SK-N-DZ (cell line): ENCODE measurements around the gene GRK2.
A peak's percentile ranks its signal among the peaks of the same experiment; 100 is the strongest.
"Not testable (repeated sequence)": the region's sequence is repeated elsewhere in the genome, so short reads cannot be mapped to it uniquely, and the experiment has no call there.

Experiments
- DNase-seq: peaks from one replicate; pipeline ENCODE4 v3.0.0-alpha.2; 2015; ENCODE audit warnings: low spot score

Gene GRK2

DNA sequence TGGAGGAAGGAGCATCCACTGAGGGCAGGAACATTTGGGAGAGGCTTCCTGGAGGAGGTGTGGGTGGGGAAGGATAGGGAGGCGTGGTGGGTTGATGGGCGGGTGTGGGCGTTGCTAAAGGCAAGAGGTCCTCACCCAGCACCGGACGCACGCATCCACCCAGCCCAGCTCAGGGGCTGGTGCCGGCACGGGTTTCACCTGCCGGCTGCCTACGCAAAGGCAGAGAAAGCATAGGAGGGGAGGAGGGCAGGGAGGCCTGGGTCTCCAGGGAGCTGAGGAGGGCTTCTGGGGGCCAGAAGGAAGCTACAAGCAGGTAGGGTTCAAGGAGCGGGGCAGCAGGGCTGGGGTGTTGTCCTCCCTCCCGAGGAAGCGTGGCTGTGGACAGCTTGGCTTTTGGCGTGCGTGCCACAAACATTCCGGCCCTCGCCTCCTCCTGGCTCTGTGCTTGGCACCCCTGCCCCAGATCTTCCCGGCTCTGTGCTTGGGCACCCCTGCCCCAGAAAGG is 44.8 kb downstream of the GRK2 start:
- DNase-seq = no peak

DNA sequence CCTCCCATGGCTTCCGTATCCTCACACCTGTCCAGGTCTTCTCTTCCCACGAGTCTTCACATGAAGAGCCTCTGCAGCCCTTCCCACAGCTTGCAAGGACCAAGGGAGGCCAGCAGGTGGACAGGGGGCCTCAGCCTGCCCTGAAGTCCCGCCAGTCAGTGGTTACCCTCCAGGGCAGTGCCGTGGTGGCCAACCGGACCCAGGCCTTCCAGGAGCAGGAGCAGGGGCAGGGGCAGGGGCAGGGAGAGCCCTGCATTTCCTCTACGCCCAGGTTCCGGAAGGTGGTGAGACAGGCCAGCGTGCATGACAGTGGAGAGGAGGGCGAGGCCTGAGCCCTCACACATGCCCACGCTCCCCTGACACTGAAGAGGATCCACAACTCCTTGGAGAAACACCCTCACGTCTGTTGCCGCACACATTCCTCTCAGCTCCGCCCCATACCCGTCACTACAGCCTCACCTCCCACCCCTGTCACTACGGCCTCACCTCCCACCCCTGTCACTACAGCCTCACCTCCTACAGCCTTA is 45.3 kb downstream of the GRK2 start:
- no peak for DNase-seq

DNA sequence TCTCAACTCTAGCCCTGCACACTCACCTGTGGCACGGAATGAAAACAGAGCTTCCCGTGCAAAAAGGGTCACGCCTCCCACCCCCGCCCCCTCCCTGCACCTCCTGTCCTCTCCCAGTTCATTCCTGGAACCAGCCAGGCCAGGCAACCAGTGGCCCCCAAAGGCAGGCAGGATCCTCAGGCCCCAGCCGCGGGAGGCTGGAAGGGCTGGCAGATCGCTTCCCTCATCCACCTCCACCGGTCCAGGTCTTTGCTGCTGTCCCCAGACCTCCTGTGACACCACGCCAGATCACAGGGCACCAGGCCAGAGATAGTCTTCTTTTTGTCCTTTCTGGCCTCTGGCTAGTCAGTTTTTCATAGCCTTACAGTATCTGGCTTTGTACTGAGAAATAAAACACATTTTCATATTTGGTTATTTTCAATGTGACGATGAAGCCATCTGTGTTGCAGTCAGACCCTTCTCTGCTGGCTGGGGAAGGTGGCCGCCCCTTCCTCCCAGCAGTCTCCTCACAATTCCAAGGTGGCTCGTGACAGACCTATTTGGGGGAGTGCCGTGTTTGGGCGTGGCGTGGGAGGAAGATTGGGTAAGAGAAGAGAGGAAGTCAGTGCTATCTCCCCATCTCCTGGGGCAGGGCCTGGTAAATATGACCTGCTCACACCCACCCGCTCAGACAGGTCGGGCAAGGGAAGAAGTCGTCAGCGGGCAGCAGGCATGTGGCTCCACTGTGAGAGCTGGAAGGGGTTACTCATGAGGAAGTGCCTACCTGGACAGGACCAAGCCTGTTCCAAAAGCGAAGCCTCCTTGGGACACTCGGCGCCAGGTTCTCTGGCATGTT is 46.1 kb downstream of the GRK2 start:
- DNase-seq = no peak

DNA sequence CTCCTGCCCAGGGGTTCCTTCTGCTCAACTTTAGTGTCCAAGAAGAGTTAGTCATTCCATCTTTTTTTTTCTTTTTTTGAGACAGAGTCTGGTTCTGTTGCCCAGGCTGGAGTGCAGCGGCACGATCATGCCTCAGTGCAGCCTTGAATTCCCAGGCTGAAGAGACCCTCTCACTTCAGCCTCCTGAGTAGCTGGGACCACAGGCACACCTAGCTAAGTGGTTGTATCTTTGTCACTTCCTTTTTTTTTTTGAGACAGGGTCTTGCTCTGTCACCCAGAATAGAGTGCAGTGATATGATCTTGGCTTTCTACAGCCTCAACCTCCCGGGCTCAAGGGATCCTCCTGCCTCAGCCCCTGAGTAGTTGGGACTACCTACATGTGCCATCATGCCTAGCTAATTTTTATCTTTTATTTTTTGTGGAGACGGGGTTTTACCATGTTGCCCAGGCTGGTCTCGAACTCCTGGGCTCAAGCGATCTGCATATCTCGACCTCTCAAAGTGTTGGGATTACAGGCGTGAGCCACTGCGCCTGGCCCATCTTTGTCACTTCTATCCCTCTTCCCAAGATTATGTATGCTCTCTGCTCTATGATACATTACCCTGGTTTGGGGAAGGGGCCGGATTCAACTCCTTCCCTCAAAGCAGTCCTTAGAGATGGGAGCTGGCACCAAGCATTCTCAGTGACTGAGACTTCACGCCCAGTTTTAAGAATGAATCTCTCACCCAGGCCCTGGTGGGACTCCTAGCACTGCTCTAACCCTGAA is 47.0 kb downstream of the GRK2 start:
- no peak for DNase-seq

DNA sequence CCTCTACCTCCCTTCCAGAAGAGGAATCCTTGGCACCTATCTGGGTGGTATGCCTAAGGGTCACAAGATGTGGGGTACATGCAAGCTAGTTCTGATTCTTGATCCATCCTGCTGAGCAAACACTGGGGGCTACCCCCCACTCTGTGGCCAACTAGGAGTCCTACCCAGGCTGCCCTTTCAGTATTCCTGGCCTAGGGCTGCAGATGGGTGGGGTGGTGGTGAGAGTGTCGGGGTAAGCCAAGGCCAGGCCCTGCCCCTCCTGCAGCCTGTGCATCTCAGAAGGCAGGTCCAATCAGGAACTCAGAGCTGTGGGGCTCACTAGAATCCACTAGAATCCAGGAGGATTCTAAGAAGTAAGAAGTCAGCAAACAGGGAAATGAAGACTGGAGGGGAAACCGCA is 47.9 kb downstream of the GRK2 start:
- no peak for DNase-seq

DNA sequence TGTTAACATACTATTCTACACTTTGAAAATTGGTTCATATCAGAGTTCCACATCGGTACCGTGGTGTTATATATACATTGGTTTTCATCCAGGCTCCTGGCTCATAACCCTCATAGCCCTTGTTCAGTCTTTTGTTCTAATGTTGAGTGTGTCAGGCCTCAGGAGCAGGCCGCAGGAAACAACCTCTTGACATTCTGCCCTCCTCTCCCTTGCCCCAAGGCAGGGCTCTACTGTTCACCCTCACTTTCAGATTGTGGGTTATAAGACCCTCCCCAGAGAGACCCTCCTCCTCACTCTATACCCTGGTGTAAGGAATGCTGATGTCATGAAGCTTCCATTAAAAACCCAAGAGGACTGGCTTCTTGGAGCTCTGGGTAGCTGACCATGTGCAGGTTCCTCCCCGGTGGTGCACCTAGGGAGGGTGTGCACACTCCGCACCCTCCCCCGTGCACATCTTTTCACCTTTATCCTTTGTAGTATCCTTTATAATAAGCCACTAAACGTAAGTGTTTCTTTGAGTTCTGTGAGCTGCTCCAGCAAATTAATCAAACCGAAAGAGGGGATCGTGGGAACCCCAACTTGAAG is 49.1 kb downstream of the GRK2 start:
- DNase-seq = no peak

DNA sequence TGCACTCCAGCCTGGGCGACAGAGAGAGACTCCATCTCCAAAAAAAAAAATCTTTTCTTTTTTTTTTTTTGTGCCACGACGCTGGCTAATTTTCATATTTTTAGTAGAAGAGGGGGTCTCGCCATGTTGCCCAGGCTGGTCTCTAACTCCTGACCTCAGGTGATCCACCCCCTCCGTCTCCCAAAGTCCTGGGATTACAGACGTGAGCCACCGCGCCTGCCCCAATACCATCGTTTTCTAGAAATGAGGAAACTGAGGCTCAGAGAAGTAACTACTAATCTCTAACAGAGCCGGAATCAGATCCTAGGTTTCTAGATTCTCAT is 50.6 kb downstream of the GRK2 start:
- no peak for DNase-seq

DNA sequence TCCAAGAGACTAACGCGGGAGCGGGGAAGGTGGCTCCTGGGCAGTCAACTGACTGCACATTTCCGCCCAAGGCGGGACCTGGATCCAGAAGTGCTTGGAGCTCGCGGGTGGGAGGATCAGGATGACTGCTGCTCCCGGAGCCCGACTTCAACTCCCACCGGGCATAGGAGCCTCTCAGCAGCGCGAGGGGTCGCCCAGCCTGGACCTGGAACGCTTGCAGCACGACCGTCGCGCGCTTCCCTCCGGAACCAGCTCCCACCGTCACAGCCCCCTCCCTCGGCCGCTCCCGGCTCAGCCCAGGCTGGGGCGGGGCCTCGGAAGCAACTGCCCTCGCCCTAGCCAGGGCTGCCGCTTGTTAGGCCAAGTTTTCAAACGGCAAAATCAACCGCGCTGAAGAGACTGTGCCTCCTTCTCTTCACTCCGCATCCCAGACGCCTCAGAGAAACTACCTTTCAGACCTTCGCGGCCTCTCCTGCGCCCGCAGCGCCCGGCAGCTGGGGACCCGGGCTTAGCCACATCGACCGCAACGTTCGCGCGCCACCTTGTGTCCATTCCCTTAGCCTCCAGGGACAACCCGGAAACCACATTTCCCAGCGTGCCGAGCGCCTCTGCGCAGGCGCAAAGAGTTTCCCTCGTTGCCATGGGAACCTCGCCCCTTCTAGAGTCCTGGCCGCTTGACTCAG is 51.1 kb downstream of the GRK2 start:
- DNase-seq = peak; percentile 96

DNA sequence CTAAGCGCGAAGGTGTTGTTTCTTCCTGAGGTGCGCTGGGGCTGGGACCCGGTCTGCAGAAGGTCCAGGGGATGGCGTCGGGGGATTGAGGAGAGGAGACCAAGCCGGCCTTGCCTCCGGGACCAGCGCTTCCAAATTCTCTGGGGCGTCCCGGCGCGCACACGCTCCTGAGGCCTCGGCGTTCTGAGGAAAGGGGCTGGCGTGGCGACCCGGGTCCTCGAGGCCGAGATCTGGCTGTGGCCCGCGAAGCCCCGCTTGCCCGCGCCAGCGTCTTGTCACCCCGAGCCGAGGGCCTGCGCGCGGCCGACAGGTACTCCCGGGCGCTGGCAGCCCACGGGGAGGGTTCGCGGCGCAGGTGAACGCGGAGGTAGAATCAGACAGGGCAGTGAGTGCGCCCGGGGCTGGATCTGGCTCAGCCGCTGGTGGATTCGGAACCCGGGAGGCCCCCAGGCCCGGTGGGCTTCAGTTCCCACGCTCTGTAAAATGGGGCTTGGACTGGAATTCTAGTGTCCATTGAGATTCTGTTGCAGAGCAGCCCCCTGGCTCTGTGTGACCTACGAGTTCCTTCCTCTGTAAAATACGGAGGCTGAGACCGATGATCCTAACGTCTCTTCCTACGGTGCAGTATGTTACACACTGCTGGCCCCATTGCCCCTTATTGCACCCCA is 51.7 kb downstream of the GRK2 start:
- DNase-seq = no peak

DNA sequence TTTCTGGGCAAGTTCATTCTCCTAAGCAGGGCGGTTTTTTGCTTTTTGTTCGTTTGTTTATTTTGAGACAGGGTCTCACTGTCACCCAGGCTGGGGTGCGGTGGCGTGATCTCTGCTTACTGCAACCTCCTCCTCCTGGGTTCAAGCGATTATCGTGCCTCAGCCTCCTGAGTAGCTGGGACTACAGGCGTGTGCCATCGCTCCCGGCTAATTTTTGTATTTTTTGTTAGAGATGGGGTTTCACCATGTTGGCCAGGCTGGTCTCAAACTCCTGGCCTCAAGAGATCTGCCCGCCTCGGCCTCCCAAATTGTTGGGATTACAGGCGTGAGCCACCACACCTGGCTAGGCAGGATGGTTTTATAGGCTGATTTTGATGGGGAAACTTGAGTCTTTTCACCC is 52.6 kb downstream of the GRK2 start:
- DNase-seq = not testable (repeated sequence)

DNA sequence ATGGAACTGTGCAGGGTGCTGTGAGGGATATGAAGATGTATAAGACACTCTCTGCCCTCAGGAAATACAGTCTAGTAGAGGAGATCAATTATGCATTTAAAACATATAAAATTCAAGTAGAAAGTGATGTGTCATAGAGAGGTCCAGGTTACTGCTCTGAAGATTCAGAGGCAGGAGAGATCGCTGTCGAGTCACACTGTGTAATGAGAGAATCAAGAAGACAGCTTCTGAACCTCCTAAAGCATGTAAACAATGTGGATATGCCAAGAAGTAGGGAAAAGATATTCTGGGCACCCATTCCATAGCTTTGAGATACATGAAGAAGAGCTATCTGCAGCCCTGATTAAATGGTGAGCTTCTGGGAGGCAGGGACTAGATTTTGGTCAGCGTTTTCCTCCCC is 53.7 kb downstream of the GRK2 start:
- DNase-seq = no peak

DNA sequence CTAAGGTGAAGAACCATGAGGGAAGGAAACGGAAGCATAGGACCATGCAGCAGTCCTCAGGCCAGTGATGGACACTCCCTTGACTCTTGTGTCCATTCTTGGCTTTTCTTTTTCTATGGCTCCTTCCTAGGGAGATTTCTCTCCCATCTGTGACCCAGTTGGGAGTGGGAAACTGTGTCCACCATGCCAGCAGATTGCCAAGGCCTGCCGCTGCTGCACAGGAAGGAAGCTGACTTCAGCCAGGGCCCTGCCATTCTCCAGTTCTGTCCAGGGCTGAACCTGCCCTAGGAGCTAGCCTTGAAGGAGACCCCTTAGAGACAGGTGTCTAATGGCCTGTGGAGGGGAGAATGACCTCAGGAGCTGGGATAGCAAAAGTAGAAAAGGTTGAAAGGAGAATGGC is 54.4 kb downstream of the GRK2 start:
- DNase-seq = no peak

DNA sequence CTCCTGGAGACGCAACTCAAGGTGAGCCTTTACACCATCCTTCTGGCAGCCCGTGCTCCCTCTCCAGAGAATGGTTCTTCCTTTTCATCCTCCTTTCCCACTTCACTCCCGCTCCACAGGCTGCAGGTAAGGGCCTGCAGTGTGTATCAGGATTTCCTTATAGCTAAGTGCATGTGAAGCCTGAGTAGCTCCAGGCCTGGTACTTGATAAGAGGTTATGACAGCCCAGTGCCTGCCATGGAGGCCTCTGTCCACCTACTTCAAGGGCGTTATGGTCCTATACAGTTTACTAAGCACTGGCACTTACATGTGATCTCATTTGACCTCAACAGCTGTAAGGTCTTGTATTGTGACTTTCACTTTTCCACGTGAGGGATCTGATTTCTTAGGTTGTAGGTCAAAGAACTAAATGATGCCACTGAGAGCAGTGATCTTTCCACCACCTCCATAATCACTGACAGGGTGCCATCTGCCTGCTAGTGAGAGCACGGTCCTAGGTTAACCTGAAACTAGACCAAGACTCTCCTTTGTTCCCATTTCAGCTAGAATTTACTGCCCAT is 55.1 kb downstream of the GRK2 start:
- DNase-seq = no peak

DNA sequence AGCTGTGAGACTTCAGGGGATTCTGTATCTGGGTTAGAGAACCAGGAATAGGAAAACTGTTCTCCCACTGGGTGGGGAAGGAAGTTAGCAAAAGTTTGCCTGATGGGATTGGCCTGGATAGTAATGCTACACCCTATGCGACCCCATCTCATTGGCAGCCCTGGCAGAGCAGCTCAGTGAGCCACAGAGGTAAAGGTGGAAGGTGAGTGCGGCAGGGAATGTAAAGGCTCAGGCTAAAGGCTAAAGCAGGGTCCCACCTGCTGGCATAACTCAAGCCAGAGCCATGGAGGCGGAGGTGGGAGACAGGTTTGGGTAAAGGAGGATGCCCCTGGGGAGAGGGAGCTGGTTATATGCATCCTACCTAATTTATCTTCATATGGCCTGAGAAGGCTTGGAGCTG is 55.8 kb downstream of the GRK2 start:
- no peak for DNase-seq

DNA sequence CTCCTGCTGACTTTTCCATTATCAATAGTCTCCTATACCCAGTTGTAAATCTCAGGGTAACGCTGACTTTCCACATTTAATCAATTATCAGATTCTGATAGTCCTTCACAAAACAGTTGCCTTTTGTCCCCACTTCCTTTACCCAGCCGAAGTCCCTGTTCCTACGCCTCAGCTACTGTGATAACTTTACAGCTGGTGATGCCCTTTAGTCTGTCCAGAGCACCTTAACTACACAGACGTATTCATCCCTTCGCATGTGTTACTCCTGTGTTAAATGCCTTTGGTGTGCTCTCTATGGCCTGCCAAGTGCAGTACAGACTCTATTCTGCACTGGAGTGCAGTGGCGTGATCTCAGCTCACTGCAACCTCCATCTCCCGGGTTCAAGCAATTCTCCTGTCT is 57.3 kb downstream of the GRK2 start:
- no peak for DNase-seq

DNA sequence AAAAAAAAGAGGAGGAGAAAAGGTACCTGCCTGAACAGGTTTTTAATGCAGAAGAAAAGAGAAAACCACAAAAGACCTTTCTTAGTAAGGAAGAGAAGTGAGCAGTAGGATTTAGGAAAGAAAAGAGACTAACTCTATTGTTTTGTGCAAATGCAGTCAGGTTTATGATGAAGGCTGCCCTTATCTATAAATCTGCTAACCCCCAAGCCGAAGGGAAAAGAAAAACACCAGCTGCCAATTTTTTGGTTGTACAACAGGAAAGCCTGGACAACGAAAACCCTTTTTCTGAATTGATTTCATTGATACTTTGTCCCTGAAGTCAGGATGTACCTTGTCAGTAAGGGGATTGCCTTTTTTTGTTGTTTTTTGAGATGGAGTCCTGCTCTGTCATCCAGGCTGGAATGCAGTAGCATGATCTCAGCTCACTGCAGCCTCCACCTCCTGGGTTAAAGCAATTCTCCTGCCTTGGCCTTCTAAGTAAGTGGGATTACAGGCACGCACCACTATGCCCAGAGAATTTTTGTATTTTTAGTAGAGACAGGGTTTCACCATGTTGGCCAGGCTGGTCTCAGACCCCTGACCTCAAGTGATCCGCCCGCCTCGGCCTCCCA is 65.9 kb downstream of the GRK2 start:
- DNase-seq = no peak
